GM10248 (cell line): ENCODE data around the gene CRK.

Experiments used
- CTCF ChIA-PET: fragments of 300-600 bp; sonication (Branson Sonifier 250); formaldehyde crosslinking; extraction: SDS; loops from one replicate; lab custom pipeline; 2021; ENCODE audit warnings: antibody characterized with exemption; lab: Yijun Ruan, JAX
- POLR2A ChIA-PET: fragments of 350-650 bp; sonication (Branson Sonifier 250); formaldehyde crosslinking; extraction: SDS; loops from one replicate; lab custom pipeline; 2020; ENCODE audit warnings: antibody characterized with exemption; lab: Yijun Ruan, JAX
- DNase-seq: peaks from one replicate; pipeline ENCODE4 v3.0.0; 2012; ENCODE audit errors: extremely low spot score
- TF ChIP-seq, protein P1 (sequence below): IDR thresholded peaks from 2 replicates; pipeline ENCODE4 v1.5.1; 2012; ENCODE audit warnings: mild to moderate bottlenecking, low read depth; ENCODE audit errors: extremely low read depth, missing control alignments, control extremely low read depth

Gene CRK

DNA sequence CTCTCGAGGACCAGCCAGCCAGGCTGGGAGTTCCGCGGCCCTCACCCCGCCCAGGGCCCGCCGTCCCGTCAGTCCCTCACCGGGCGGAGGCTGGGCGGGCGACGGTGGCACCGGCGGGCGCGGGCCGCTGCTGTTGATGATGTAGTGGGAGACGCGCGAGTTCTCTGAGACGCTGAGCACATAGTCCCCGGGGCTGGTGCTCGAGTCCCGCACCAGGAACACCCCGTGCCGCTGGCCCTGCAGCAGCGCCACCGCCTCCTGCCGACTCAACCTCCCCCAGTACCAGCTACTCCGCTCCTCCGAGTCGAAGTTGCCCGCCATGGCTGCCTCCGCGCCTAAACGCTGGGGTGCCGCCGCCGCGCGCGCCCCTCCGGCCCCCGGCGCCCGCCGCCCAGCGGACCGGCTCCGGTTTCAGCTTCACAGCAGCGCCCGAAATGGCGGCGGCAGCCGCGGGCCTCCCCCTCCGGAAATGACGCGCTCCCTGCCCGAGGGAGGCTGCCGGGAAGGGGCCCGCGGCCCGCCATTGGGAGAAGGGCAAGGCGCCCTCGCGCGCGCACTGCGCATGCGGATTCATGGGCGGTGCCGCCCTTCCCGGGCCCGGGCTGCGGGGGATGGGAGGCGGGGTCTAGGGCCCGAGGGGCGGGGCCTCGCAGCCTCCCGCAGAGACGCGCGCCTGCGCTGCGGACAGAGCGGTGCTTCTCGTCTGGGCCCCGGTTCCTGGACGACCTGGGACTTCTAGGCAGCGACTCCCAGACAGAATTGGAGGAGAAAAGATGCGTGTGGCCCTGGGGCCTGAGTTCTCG is at the start of gene CRK:
Gene CRK, minus strand, starts transcription at position 436 of the 803 bp plus-strand sequence. Its CDS starts 115 bp downstream, at position 321.
- peak; percentile 100 for DNase-seq
- CTCF ChIA-PET: interaction anchor here (1.0 to 1.3 kb wide), 4 partner anchors 11 to 90 kb away, joined by 3 to 7 read pairs (median 3); no protein-coding TSS in a partner anchor
- TF ChIP-seq, protein P1, sequence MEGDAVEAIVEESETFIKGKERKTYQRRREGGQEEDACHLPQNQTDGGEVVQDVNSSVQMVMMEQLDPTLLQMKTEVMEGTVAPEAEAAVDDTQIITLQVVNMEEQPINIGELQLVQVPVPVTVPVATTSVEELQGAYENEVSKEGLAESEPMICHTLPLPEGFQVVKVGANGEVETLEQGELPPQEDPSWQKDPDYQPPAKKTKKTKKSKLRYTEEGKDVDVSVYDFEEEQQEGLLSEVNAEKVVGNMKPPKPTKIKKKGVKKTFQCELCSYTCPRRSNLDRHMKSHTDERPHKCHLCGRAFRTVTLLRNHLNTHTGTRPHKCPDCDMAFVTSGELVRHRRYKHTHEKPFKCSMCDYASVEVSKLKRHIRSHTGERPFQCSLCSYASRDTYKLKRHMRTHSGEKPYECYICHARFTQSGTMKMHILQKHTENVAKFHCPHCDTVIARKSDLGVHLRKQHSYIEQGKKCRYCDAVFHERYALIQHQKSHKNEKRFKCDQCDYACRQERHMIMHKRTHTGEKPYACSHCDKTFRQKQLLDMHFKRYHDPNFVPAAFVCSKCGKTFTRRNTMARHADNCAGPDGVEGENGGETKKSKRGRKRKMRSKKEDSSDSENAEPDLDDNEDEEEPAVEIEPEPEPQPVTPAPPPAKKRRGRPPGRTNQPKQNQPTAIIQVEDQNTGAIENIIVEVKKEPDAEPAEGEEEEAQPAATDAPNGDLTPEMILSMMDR: no peak
- POLR2A ChIA-PET: interaction anchor here (0.6 kb wide), 2 partner anchors 19 to 52 kb away, joined by 3 read pairs; no protein-coding TSS in a partner anchor

DNA sequence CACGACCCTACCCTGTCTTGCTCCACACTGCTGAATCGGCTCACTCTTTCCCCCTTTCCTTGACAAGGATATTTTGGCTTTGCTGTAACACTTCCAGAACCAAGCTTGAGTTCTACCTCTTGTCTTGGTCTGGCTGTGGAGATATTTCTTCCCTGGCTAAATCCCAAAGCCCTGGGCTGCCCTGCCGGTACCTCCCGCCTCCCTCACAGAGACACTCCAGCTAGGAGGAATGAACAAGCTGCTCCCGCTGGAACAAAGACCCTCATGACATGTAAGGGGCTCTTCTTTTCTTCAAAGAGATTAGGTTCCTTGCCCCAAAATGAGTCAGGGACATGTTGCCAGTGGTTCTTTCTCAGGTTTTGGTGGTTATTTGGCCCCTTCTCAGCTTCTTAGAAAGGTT is 49.6 kb upstream of the CRK start:
- POLR2A ChIA-PET: interaction anchor here (2.0 kb wide), 1 partner anchor 11 kb away, joined by 6 read pairs; the partner anchor contains the start of gene INPP5K
- no peak for DNase-seq

DNA sequence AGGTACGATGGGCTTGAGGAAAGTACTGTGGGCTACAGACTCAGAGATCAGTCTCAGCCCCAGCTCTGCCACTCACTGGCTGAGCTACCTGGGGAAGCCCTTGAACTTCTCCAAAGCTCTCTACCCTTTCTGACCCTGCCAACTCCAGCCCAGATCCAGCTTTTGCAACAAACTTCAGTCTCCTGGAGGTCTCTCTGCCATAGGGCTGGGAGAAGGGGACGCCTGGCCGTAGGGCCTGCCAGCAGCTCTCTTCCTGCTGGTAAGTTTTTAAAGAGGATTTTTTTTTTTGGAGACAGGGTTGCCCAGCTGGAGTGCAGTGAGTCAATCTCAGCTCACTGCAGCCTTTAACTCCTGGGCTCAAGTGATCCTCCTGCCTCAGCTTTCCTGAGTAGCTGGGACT is 48.8 kb upstream of the CRK start:
- POLR2A ChIA-PET: interaction anchor here (2.0 kb wide), 1 partner anchor 12 kb away, joined by 6 read pairs; the partner anchor contains the start of gene INPP5K

More for the DNA sequence above, 49.6 kb upstream of the CRK start:
- TF ChIP-seq, protein P1: no peak
- CTCF ChIA-PET: interaction anchor here (0.9 to 4.8 kb wide), 6 partner anchors 11 to 227 kb away, joined by 3 to 36 read pairs (median 4); partner anchors contain the start of genes INPP5K and MYO1C

DNA sequence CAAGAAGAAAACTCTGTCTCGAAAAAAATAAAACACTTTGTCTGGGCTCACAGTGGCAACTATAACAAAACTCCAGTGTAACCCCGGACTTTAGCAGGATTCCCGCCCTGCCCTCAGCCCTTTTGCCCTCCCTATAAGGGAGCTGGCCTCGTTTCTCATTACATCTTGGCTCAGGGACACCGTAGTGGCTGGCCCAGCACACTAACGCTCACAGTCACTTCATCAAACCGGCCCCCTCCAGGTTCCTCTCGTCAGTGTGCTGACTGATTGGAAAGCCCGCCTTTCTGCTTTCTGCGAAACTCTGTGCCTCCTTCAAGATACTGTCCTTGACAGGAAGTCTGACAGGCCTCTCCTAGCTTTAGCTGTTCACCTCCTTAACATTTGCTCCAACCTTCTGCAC is 47.7 kb upstream of the CRK start:
- POLR2A ChIA-PET: no interaction called here
- CTCF ChIA-PET: interaction anchor here (0.6 to 4.8 kb wide), 3 partner anchors 9 to 116 kb away, joined by 3 to 36 read pairs (median 6); partner anchors contain the start of gene INPP5K
- no peak for DNase-seq
- TF ChIP-seq, protein P1: no peak

More for the DNA sequence above, 48.8 kb upstream of the CRK start:
- CTCF ChIA-PET: interaction anchor here (0.9 to 4.8 kb wide), 6 partner anchors 10 to 226 kb away, joined by 3 to 36 read pairs (median 4); partner anchors contain the start of gene INPP5K
- DNase-seq: no peak
- TF ChIP-seq, protein P1: no peak

DNA sequence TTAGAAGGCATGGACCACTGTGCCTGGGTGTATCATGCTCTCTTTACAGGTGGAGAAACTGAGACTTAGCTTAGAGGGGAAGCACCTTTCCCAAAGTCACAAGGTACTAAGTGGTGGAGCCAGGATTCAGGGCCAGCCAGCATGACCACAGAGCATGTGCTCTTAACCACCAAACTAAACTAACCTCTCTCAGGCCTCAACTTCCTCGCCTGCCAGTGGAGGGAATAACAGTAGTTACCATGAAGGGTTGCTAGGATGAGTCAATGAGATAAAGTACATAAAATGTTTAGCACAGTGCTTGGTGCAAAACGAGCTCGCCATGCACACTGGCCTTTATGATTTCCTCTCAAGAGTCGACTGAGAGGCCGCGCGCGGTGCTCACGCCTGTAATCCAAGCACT is 42.8 kb upstream of the CRK start:
- ChIA-PET POLR2A (interaction anchor here (1.0 kb wide), 1 partner anchor 18 kb away, joined by 4 read pairs; no protein-coding TSS in a partner anchor), CTCF (interaction anchor here (0.8 to 2.7 kb wide), 5 partner anchors 12 to 76 kb away, joined by 3 to 21 read pairs (median 4); partner anchors contain the start of gene INPP5K)
- no peak for DNase-seq
- TF ChIP-seq, protein P1: no peak

DNA sequence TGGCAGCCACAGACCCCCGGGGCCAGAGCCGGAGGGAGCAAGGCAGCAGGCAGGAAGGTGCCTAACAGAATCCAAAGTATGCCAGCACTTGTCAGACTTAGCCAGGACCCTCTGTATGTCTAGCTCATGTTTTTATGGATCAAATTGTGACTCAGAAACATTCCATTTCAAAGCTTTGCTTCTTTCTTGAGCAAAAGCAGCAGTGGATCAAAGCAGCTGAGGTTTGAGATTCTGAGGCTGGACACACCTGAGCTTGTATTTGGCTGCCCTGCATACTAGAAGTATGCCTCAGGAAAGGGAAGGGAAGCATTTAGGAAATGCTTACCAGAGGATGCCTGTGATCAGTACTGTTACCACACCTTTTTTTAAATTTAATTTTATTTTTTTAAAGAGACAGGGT is 42.2 kb upstream of the CRK start:
- no peak for DNase-seq
- TF ChIP-seq, protein P1: no peak
- POLR2A ChIA-PET: interaction anchor here (1.0 kb wide), 1 partner anchor 19 kb away, joined by 4 read pairs; no protein-coding TSS in a partner anchor
- CTCF ChIA-PET: interaction anchor here (0.8 to 2.7 kb wide), 7 partner anchors 13 to 132 kb away, joined by 3 to 21 read pairs (median 4); partner anchors contain the start of gene INPP5K
